Astrocyte (in vitro differentiated cells and primary cell): Measurements from ENCODE around the gene ASPHD2. TPM values are rescaled to one million over a fixed set of nuclear protein-coding genes. Genes with fewer than 3 reads are reported as not detected.

Experiments used
- DNase-seq: peaks from one replicate; pipeline ENCODE4 v3.0.0-alpha.2; 2010; ENCODE audit warnings: low read depth
- FAIRE-seq: peaks from 2 replicates; lab custom pipeline; 2011; peaks lifted over from hg19 to GRCh38; lab: Jason Lieb, UNC
- H2AFZ ChIP-seq: 2 replicates; pipeline ENCODE4 v1.6.0; 2012; ENCODE audit warnings: low read depth, low read length, inconsistent platforms
- H3K27ac ChIP-seq: 2 replicates; pipeline ENCODE4 v1.5.1; 2011; ENCODE audit warnings: low read depth, low read length, inconsistent platforms
- H3K27me3 ChIP-seq: 2 replicates; pipeline ENCODE4 v1.6.0; 2011; ENCODE audit warnings: low read length, inconsistent platforms; ENCODE audit not compliant: insufficient read depth
- H3K36me3 ChIP-seq: 2 replicates; pipeline ENCODE4 v1.5.1; 2011; ENCODE audit warnings: low read length, inconsistent platforms; ENCODE audit not compliant: insufficient read depth
- H3K4me1 ChIP-seq: 2 replicates; pipeline ENCODE4 v1.5.1; 2011; ENCODE audit warnings: low read length, inconsistent platforms; ENCODE audit not compliant: insufficient read depth
- H3K4me2 ChIP-seq: 2 replicates; pipeline ENCODE4 v1.6.0; 2012; ENCODE audit warnings: low read length, inconsistent platforms
- H3K4me3 ChIP-seq: 2 replicates; pipeline ENCODE4 v1.5.1; 2011; ENCODE audit warnings: low read depth, mild to moderate bottlenecking, low read length, inconsistent platforms; ENCODE audit not compliant: insufficient read depth
- H3K79me2 ChIP-seq: 2 replicates; pipeline ENCODE4 v1.6.0; 2012; ENCODE audit warnings: mild to moderate bottlenecking, low read length, inconsistent platforms; ENCODE audit not compliant: insufficient read depth
- H3K9ac ChIP-seq: 2 replicates; pipeline ENCODE4 v1.6.0; 2012; ENCODE audit warnings: mild to moderate bottlenecking, low read length, inconsistent platforms
- H3K9me3 ChIP-seq: 2 replicates; pipeline ENCODE4 v1.5.1; 2012; ENCODE audit warnings: low read depth, mild to moderate bottlenecking, low read length, inconsistent platforms; ENCODE audit not compliant: insufficient read depth
- H4K20me1 ChIP-seq: 2 replicates; pipeline ENCODE4 v1.6.0; 2012; ENCODE audit warnings: low read length, inconsistent platforms; ENCODE audit not compliant: insufficient read depth
- H3K27ac Mint-ChIP-seq: one replicate; pipeline ENCODE4 v1.8.0; 2021; ENCODE audit warnings: mild to moderate bottlenecking, mixed read lengths; ENCODE audit not compliant: unreplicated experiment
- H3K27me3 Mint-ChIP-seq: one replicate; pipeline ENCODE4 v1.8.0; 2021; ENCODE audit warnings: low read depth, mixed read lengths; ENCODE audit not compliant: unreplicated experiment
- H3K36me3 Mint-ChIP-seq: one replicate; pipeline ENCODE4 v1.8.0; 2021; ENCODE audit warnings: low read depth, mixed read lengths; ENCODE audit not compliant: unreplicated experiment
- H3K4me1 Mint-ChIP-seq: one replicate; pipeline ENCODE4 v1.8.0; 2021; ENCODE audit warnings: low read depth, mixed read lengths; ENCODE audit not compliant: unreplicated experiment
- H3K4me3 Mint-ChIP-seq: one replicate; pipeline ENCODE4 v1.8.0; 2021; ENCODE audit warnings: mild to moderate bottlenecking, moderate library complexity, mixed read lengths; ENCODE audit not compliant: unreplicated experiment
- H3K9me3 Mint-ChIP-seq: one replicate; pipeline ENCODE4 v1.8.0; 2021; ENCODE audit warnings: mild to moderate bottlenecking, mixed read lengths; ENCODE audit not compliant: unreplicated experiment
- EZH2 ChIP-seq: IDR thresholded peaks from 2 replicates; pipeline ENCODE4 v1.6.1; 2012; ENCODE audit warnings: mild to moderate bottlenecking, low read length, inconsistent platforms; ENCODE audit not compliant: insufficient read depth
- total RNA-seq: library from RNA; stranded (reverse); gene quantifications from 2 replicates; pipeline ENCODE4 v1.2.1, GENCODE V29; 2021
- TF ChIP-seq, protein P1 (sequence below): IDR thresholded peaks from 2 replicates; pipeline ENCODE4 v1.5.1; 2011; ENCODE audit warnings: low read depth, mild to moderate bottlenecking, inconsistent platforms, low read length, moderate library complexity; ENCODE audit not compliant: insufficient read depth

The ASPHD2 gene
- total RNA-seq, 1 donor from 2014 or later = 11.7 TPM

DNA sequence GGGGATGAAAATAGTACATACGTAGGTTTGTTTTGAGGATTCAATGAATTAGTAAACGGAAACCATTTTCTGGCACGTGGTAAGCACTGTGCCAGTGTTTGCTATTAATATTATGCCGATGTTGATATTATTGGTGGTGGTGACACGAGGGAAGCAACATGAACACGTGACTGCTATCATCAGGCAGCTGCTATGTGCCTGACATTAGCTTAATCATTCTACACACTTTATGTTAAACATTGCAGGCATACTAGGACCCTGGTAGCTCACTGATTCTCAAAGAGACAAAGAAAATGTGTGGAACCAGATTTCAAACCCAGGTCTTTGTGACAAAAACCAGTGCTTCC lies 55.3 kb downstream of the ASPHD2 start:
- Histone ChIP-seq H3K4me2 (peak overlapping the region; percentile 100), H3K27ac (peak overlapping the region; percentile 96), H3K4me1 (peaks cover 24% of the 10 kb centered on the region), H4K20me1 (no peaks in the 10 kb centered on the region), H3K9ac (peak overlapping the region; percentile 99), H3K4me3 (peak overlapping the region; percentile 99), H3K27me3 (no peaks in the 10 kb centered on the region), H3K9me3 (no peaks in the 10 kb centered on the region), H3K79me2 (peaks cover 79% of the 10 kb centered on the region), H3K36me3 (peaks cover 23% of the 10 kb centered on the region), H2AFZ (peak overlapping the region; percentile 90)
- Mint-ChIP-seq H3K27ac (peak overlapping the region; percentile 70), H3K27me3 (no peaks in the 10 kb centered on the region), H3K36me3 (peaks cover 10% of the 10 kb centered on the region), H3K9me3 (no peaks in the 10 kb centered on the region), H3K4me3 (peak overlapping the region; percentile 97), H3K4me1 (peaks cover 43% of the 10 kb centered on the region)
- DNase-seq = no peak
- no peak for TF ChIP-seq EZH2
- TF ChIP-seq, protein P1, sequence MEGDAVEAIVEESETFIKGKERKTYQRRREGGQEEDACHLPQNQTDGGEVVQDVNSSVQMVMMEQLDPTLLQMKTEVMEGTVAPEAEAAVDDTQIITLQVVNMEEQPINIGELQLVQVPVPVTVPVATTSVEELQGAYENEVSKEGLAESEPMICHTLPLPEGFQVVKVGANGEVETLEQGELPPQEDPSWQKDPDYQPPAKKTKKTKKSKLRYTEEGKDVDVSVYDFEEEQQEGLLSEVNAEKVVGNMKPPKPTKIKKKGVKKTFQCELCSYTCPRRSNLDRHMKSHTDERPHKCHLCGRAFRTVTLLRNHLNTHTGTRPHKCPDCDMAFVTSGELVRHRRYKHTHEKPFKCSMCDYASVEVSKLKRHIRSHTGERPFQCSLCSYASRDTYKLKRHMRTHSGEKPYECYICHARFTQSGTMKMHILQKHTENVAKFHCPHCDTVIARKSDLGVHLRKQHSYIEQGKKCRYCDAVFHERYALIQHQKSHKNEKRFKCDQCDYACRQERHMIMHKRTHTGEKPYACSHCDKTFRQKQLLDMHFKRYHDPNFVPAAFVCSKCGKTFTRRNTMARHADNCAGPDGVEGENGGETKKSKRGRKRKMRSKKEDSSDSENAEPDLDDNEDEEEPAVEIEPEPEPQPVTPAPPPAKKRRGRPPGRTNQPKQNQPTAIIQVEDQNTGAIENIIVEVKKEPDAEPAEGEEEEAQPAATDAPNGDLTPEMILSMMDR = no peak
- no peak for FAIRE-seq

DNA sequence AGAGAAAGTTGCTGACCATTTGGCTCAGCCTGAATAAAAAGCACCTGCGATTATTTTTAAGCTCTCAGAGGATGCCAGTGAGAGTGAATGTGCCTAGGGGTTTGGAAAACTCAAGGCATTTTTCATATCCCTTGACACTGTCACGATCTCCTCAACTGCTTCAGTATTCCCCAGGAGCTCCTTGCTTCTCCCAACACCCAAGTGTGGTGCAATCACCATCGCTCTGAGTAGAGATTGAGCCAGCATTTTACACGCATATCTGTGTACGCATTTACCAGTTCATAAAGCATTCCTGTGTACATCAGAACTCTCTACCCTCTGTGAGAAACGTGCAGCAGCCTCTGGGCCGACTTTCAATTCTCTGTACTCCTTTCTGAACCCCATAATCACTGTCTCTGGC lies 56.0 kb downstream of the ASPHD2 start:
- no peaks in the 10 kb centered on the region for H4K20me1 ChIP-seq
- peak overlapping the region; percentile 99 for H3K9ac ChIP-seq
- Mint-ChIP-seq H3K4me3 (peak overlapping the region; percentile 97), H3K9me3 (no peaks in the 10 kb centered on the region), H3K27me3 (no peaks in the 10 kb centered on the region), H3K36me3 (peaks cover 10% of the 10 kb centered on the region), H3K27ac (no peak overlapping the region), H3K4me1 (peaks cover 38% of the 10 kb centered on the region)
- H2AFZ ChIP-seq = no peak overlapping the region
- peak overlapping the region; percentile 99 for H3K4me3 ChIP-seq
- no peak for TF ChIP-seq EZH2
- no peak for DNase-seq
- no peaks in the 10 kb centered on the region for H3K27me3 ChIP-seq
- peaks cover 72% of the 10 kb centered on the region for H3K79me2 ChIP-seq
- H3K36me3 ChIP-seq = peaks cover 29% of the 10 kb centered on the region
- no peak for FAIRE-seq
- peaks cover 20% of the 10 kb centered on the region for H3K4me1 ChIP-seq
- peak overlapping the region; percentile 100 for H3K4me2 ChIP-seq
- H3K27ac ChIP-seq = no peak overlapping the region
- H3K9me3 ChIP-seq = no peaks in the 10 kb centered on the region

DNA sequence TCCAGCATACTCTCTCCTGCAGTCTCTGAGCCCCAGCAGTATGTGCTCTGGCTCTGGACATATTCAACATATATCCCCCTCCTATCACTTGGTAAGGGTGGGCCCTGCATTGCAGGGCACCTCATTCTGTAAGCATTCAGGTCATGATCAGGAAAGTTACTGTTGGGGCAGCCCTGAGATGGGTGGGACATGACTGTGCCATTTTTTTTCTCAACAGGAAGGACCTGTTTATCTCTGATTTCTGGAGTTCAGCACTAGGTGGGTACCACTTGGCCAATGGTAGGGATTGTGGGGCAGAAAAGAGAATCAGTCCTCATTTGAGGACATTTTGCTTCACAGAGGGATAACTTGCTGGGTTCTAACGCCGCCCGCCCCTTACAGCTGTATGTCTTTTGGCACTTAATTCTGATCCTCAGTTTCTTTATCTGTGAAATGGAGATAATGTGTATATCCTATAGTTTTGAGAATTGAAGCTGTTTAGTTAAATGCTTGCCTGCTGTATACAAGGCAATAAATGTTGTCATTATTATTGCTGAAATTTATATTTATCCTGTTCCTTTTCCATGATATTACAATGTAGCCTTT lies 56.8 kb downstream of the ASPHD2 start:
- Histone ChIP-seq H3K36me3 (peaks cover 36% of the 10 kb centered on the region), H3K9ac (no peak overlapping the region), H3K79me2 (peaks cover 64% of the 10 kb centered on the region), H3K27me3 (no peaks in the 10 kb centered on the region), H4K20me1 (no peaks in the 10 kb centered on the region), H3K9me3 (no peaks in the 10 kb centered on the region), H3K27ac (no peak overlapping the region), H3K4me2 (peak overlapping the region; percentile 100), H3K4me1 (peaks cover 20% of the 10 kb centered on the region), H2AFZ (no peak overlapping the region), H3K4me3 (peak overlapping the region; percentile 8)
- Mint-ChIP-seq H3K27me3 (no peaks in the 10 kb centered on the region), H3K9me3 (no peaks in the 10 kb centered on the region), H3K36me3 (peaks cover 14% of the 10 kb centered on the region), H3K4me1 (peaks cover 36% of the 10 kb centered on the region), H3K27ac (no peak overlapping the region), H3K4me3 (peak overlapping the region; percentile 97)
- DNase-seq (no peak), FAIRE-seq (no peak)
- TF ChIP-seq, protein P1 = no peak
- no peak for TF ChIP-seq EZH2
